HepG2 (cell line): ENCODE data around the gene TRAK1. TPM values are rescaled to one million over a fixed set of nuclear protein-coding genes. Genes with fewer than 3 reads are reported as not detected.
A peak's percentile ranks its signal among the peaks of the same experiment; 100 is the strongest.

Experiments used
- ARID5B ChIP-seq: IDR thresholded peaks from 2 replicates; pipeline ENCODE4 v1.4.0; 2020; ENCODE audit warnings: mild to moderate bottlenecking, missing genetic modification reagents
- BCL6 ChIP-seq: IDR thresholded peaks from 2 replicates; pipeline ENCODE4 v1.6.1; 2016; ENCODE audit warnings: missing genetic modification reagents, missing compliant biosample characterization
- CREB1 ChIP-seq, 2 experiments: fragments of 450-650 bp in 1 of 2; IDR thresholded peaks; 2 replicates each; pipeline ENCODE4 v1.6.1; 2016 to 2017; ENCODE audit warnings: control low read depth in 1 of 2, mild to moderate bottlenecking in 1 of 2, missing compliant biosample characterization in 1 of 2, missing genetic modification characterization in 1 of 2
- ERF ChIP-seq: IDR thresholded peaks from 2 replicates; pipeline ENCODE4 v1.6.1; 2018; ENCODE audit warnings: missing biosample characterization, missing genetic modification reagents
- FOXA3 ChIP-seq: IDR thresholded peaks from 2 replicates; pipeline ENCODE4 v1.6.1; 2016; ENCODE audit warnings: missing genetic modification reagents, missing compliant biosample characterization
- HNRNPL ChIP-seq: fragments of 200-400 bp; formaldehyde crosslinking; IDR thresholded peaks from 2 replicates; pipeline ENCODE4 v1.6.1; 2017; ENCODE audit warnings: mild to moderate bottlenecking, low read depth, low read length
- NR2F1 ChIP-seq, 2 experiments: fragments of 450-650 bp in 1 of 2; formaldehyde crosslinking in 1 of 2; IDR thresholded peaks; 2 replicates each; pipeline versions ENCODE4 v1.5.0 to v1.6.1; 2016 to 2020; ENCODE audit warnings: mild to moderate bottlenecking in 1 of 2, missing compliant biosample characterization in 1 of 2, missing genetic modification reagents in 1 of 2, moderate library complexity in 1 of 2
- NR2F2 ChIP-seq: IDR thresholded peaks from 2 replicates; pipeline ENCODE4 v1.6.1; 2012; ENCODE audit warnings: low read depth, inconsistent platforms, borderline replicate concordance
- RXRB ChIP-seq: IDR thresholded peaks from 2 replicates; pipeline ENCODE4 v1.6.1; 2016; ENCODE audit warnings: borderline replicate concordance, missing genetic modification reagents, missing compliant biosample characterization
- SKI ChIP-seq: fragments of 450-650 bp; IDR thresholded peaks from one replicate; pipeline ENCODE4 v1.6.1; 2018; ENCODE audit warnings: mild to moderate bottlenecking; ENCODE audit not compliant: partially characterized antibody
- SOX13 ChIP-seq, 3 experiments: fragments of 450-650 bp in 1 of 3; sonication (generic) in 1 of 3; formaldehyde crosslinking in 1 of 3; IDR thresholded peaks in 2 of 3; conservative IDR thresholded peaks in 1 of 3; 2 replicates each; pipeline versions ENCODE4 v1.5.0 to v1.6.1; 2016 to 2020; ENCODE audit warnings: antibody characterized with exemption in 1 of 3, mild to moderate bottlenecking in 1 of 3, missing compliant biosample characterization in 1 of 3, missing genetic modification reagents in 1 of 3, moderate library complexity in 1 of 3
- TEAD3 ChIP-seq: optimal IDR thresholded peaks from 2 replicates; pipeline ENCODE3; 2016; ENCODE audit warnings: borderline replicate concordance
- UBTF ChIP-seq: sonication (generic); formaldehyde crosslinking; IDR thresholded peaks from 2 replicates; pipeline ENCODE4 v1.4.0; 2020; ENCODE audit warnings: mild to moderate bottlenecking, missing genetic modification reagents
- ZKSCAN5 ChIP-seq: sonication (generic); formaldehyde crosslinking; IDR thresholded peaks from 2 replicates; pipeline ENCODE4 v1.5.1; 2020; ENCODE audit warnings: mild to moderate bottlenecking, missing genetic modification reagents
- ZNF512B ChIP-seq: sonication (generic); formaldehyde crosslinking; IDR thresholded peaks from 2 replicates; pipeline ENCODE4 v1.5.1; 2020; ENCODE audit warnings: missing genetic modification reagents, mild to moderate bottlenecking, borderline replicate concordance
- ZNF792 ChIP-seq: IDR thresholded peaks from 2 replicates; pipeline ENCODE4 v1.6.1; 2016
- polyA plus RNA-seq, 8 experiments: library from polyadenylated mRNA; depleted of rRNA in 3 of 8; stranded (reverse) in 7 of 8; unstranded in 1 of 8; fragments of >200 nt; fragmentation: Illumina TruSeq in 4 of 8; extraction: Trizol in 4 of 8; gene quantifications; 2 replicates each; pipeline versions ENCODE4 v1.2.1 to v1.2.3, GENCODE V29; 2011 to 2016; ENCODE audit warnings: low read depth in 4 of 8, missing spikeins in 1 of 8, mixed read lengths in 1 of 8; ENCODE audit not compliant: insufficient read depth in 1 of 8
- total RNA-seq, 5 experiments: library from RNA; depleted of rRNA; stranded (reverse); fragments of >200 nt; fragmentation: Illumina TruSeq; extraction: Trizol; gene quantifications; 2 replicates each; pipeline ENCODE4 v1.2.3, GENCODE V29; 2016; ENCODE audit warnings: low read depth in 1 of 5
- TF ChIP-seq, protein P1 (sequence below): fragments of 450-650 bp; IDR thresholded peaks from 2 replicates; pipeline ENCODE4 v1.6.1; 2017
- TF ChIP-seq, protein P2 (sequence below): sonication (generic); formaldehyde crosslinking; IDR thresholded peaks from 2 replicates; pipeline ENCODE4 v1.4.0; 2020; ENCODE audit warnings: missing genetic modification reagents

Gene TRAK1
- total and polyA plus RNA-seq, 2 of the 13 experiments (the other 11 are each of a cell fraction or from before 2014, with no cell fraction given) = 20.5 to 46.6 TPM

- TF ChIP-seq UBTF (CRISPR knock-in tag) (no peak), NR2F1 (CRISPR knock-in tag; IDR thresholded peaks at IDR 0.05) (peak in 1 of 2 experiments; percentile 68; a peak in 2 of 4 replicates), ZKSCAN5 (no peak), RXRB (peak; percentile 92), NR2F2 (0 out of 2 replicates have a peak, but pooled peaks have one; percentile 22), FOXA3 (CRISPR knock-in tag) (peak; percentile 82), HNRNPL (peak; percentile 81), ERF (CRISPR knock-in tag) (no peak), BCL6 (CRISPR knock-in tag) (peak; percentile 89), CREB1 (IDR thresholded peaks at IDR 0.05) (no peak), CREB1 (CRISPR knock-in tag; IDR thresholded peaks at IDR 0.05) (no peak), ZNF512B (no peak), SKI (peak; percentile 49), ARID5B (peak; percentile 70), ZNF792 (CRISPR knock-in tag) (no peak), SOX13 (IDR thresholded peaks at IDR 0.05) (no peak), SOX13 (CRISPR knock-in tag; conservative IDR thresholded peaks at IDR 0.05 in 1 of 2, IDR thresholded peaks at IDR 0.05 in 1 of 2) (peak in 1 of 2 experiments; percentile 51; a peak in 2 of 4 replicates), TEAD3 (peak; percentile 59)
- TF ChIP-seq, protein P1, sequence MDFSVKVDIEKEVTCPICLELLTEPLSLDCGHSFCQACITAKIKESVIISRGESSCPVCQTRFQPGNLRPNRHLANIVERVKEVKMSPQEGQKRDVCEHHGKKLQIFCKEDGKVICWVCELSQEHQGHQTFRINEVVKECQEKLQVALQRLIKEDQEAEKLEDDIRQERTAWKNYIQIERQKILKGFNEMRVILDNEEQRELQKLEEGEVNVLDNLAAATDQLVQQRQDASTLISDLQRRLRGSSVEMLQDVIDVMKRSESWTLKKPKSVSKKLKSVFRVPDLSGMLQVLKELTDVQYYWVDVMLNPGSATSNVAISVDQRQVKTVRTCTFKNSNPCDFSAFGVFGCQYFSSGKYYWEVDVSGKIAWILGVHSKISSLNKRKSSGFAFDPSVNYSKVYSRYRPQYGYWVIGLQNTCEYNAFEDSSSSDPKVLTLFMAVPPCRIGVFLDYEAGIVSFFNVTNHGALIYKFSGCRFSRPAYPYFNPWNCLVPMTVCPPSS = no peak
- TF ChIP-seq, protein P2, sequence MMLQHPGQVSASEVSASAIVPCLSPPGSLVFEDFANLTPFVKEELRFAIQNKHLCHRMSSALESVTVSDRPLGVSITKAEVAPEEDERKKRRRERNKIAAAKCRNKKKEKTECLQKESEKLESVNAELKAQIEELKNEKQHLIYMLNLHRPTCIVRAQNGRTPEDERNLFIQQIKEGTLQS (CRISPR knock-in tag) = no peak
Measured at GRCh38 chr3:42080453-42080872, 10.7 kb upstream of the TRAK1 start (continued).
